HG03457 (cell line): Measurements from ENCODE around the gene SERPINA1.

Source experiments
- ATAC-seq: cut with Tn5 transposase; IDR thresholded peaks from one replicate; pipeline ENCODE4 v1.9.1; 2021; ENCODE audit warnings: moderate number of reproducible peaks; ENCODE audit not compliant: unreplicated experiment

The SERPINA1 gene

DNA sequence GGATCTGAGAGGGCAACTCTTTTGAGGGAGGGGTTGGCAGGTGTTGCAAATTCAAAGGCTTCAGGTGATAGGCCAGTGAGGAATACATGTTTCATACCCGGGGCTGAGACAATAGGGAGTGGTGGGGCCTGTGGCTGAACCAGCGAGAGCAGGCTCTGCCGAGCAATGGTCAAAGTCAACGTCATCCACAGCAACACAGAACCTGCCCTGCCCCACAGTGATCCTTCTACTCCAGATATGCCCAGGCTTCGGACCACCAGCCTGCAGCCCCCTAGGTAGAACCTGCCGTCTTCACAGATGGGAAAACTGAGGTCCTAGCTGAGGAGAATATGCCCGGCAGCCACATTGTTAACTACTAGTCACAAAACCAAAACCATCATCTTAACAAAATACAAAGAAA lies 4.1 kb downstream of the SERPINA1 start:
- no peak for ATAC-seq

DNA sequence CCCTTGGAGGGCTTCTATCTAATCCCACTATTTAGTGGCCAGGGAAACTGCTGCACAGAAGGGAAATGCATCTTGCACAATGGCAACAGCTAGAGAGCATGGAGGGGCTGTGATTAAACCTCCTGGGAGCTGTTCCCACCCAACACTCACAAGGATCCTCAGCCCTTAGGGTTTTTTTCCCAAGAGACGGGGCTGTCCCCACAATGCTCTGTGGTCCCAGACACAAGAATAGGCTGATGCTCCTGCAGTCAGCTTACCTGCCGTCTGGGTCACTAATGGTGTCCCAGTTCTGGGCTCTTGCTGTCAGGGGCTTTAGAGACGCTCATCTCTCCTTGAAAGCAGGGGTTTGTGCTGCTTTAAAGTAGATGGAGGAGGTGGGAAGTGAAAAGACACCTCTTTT lies 4.6 kb downstream of the SERPINA1 start:
- ATAC-seq: no peak

DNA sequence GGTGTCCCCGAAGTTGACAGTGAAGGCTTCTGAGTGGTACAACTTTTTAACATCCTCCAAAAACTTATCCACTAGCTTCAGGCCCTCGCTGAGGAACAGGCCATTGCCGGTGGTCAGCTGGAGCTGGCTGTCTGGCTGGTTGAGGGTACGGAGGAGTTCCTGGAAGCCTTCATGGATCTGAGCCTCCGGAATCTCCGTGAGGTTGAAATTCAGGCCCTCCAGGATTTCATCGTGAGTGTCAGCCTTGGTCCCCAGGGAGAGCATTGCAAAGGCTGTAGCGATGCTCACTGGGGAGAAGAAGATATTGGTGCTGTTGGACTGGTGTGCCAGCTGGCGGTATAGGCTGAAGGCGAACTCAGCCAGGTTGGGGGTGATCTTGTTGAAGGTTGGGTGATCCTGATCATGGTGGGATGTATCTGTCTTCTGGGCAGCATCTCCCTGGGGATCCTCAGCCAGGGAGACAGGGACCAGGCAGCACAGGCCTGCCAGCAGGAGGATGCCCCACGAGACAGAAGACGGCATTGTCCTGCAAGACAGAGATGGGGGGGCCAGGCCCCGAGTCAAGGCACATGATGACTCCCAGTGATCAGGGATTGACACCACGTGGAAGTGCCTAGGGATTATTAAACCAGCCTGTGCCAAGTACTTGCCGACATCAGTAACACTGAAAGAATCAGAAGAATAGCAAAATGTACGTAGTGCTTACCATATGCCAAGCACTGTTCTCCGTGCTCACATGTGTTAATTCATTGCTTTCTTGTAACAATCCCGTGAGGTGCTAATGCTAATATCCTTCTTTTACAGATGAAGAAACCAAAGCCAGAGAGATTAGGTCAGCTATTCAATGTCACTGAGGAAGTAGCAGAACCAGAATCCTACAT lies 5.4 kb downstream of the SERPINA1 start:
- ATAC-seq: no peak

DNA sequence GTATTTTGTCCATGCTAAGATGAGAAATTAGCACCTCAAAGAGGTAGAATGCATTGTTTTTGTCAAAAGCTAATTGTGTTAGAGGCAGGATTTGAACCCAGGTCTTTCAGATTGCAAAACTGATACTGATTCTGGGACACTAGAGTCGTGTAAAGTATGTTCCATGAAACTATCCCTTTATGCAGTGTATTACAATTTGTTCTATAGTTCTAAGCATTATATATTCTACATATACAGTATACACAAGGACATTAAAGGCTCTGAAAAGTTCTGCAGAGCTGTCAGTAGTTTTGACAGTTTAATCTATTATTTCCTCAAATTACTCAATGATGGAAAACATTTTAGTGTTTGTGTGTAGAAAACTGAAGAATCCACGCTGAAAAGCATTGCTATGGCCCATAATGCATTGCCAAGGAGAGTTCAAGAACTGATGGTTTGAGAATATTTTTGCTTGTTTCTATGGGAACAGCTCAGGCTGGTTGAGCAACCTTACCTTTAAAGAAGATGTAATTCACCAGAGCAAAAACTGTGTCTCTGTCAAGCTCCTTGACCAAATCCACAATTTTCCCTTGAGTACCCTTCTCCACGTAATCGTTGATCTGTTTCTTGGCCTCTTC lies 6.2 kb downstream of the SERPINA1 start:
- no peak for ATAC-seq

DNA sequence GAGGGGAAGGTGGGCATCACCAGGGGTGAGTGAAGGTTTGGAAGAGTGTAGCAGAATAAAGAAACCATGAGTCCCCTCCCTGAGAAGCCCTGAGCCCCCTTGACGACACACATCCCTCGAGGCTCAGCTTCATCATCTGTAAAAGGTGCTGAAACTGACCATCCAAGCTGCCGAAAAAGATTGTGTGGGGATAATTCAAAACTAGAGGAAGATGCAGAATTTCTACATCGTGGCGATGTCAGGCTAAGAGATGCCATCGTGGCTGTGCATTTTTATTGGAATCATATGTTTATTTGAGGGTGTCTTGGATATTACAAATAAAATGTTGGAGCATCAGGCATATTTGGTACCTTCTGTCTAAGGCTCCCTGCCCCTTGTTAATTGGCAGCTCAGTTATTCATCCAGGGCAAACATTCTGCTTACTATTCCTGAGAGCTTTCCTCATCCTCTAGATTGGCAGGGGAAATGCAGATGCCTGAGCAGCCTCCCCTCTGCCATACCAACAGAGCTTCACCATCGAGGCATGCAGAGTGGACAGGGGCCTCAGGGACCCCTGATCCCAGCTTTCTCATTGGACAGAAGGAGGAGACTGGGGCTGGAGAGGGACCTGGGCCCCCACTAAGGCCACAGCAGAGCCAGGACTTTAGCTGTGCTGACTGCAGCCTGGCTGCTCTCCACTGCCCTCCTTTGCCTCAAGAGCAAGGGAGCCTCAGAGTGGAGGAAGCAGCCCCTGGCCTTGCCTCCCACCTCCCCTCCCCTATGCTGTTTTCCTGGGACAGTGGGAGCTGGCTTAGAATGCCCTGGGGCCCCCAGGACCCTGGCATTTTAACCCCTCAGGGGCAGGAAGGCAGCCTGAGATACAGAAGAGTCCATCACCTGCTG lies 7.0 kb downstream of the SERPINA1 start:
- ATAC-seq: no peak

DNA sequence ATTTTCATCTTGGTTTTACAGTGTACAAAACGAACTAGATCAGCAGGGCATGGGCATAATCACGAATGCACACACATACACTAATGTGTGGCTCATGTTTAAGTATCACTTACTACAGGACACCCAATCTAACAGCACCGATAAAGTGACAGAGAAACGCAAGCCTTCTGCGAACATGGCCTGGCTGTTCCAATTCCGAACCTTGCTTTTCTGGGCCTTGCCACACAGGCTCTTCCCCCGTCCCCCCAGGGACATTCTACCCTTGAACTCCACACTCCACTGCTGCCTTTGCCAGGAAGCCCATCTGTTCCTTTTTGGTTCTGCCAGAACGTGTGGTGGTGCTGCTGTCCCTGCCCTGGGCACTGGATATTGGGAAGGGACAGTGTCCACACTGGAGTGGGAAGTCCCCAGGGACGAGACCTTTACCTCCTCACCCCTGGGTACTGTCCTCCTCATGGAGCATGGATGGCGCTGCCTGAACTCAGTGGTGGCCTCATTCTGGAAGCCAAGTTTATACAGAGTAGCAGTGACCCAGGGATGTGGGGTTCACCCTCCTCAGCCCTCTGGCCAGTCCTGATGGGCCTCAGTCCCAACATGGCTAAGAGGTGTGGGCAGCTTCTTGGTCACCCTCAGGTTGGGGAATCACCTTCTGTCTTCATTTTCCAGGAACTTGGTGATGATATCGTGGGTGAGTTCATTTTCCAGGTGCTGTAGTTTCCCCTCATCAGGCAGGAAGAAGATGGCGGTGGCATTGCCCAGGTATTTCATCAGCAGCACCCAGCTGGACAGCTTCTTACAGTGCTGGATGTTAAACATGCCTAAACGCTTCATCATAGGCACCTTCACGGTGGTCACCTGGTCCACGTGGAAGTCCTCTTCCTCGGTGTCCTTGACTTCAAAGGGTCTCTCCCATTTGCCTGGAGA lies 7.9 kb downstream of the SERPINA1 start:
- no peak for ATAC-seq

DNA sequence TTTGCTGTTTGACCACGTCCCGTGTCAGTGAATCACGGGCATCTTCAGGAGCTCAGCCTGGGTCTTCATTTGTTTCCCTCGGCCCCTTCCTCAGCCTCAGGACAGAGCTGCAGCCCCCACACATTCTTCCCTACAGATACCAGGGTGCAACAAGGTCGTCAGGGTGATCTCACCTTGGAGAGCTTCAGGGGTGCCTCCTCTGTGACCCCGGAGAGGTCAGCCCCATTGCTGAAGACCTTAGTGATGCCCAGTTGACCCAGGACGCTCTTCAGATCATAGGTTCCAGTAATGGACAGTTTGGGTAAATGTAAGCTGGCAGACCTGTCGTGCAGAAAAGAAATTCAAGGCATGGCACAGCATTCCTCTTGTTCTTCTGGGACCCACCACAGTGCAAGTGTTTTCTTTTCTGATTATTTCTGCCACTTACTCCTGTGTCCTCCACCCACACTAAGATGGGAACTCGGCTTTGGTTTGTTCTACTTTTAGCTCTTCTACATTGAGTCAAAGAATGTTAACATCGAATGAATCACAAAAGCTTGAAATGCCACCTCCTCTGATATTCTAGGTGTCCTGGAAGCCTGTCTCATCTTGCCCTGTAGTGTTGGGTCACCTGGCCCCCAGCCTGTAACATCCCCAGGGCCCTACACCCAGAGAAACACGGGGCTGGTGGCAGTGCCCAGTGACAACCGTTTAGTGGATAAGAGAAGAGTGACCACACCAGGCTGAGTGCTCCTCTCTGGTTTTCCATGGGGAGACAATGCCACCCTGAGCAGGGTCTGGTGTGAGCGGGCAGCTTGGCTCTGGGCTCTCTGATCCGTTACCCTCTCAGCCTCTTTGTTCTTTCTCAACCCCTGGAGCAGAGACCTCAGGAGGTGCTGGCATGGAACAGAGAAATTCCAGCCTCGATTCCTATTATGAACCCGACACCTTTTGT lies 8.8 kb downstream of the SERPINA1 start:
- ATAC-seq: no peak

DNA sequence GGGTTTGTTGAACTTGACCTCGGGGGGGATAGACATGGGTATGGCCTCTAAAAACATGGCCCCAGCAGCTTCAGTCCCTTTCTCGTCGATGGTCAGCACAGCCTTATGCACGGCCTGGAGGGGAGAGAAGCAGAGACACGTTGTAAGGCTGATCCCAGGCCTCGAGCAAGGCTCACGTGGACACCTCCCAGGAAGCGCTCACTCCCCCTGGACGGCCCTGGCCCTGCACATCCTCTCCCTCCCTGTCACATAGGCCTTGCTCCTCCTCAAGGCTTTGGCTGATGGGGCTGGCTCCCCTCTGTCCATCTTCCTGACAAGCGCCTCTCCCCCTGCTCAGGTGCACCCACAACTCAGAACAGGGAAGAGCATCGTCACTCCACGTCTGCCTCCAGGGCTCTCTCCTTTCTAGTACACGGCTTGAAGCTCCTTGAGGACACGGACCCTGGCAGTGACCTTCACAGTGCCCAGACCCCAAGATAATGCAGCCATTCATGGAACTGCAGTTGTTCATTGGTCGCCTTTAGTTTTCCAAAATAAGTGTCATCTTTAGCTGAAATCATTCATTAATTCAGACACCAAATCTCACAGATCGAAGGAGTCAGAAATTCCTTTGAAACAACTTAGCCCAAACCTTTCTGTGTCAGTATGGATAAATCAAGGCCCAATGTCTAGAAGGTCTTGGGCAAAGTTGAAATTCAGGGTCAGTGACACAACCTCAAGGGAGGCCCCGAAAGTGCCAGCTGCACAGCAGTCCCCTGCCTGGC lies 9.7 kb downstream of the SERPINA1 start:
- ATAC-seq: no peak

DNA sequence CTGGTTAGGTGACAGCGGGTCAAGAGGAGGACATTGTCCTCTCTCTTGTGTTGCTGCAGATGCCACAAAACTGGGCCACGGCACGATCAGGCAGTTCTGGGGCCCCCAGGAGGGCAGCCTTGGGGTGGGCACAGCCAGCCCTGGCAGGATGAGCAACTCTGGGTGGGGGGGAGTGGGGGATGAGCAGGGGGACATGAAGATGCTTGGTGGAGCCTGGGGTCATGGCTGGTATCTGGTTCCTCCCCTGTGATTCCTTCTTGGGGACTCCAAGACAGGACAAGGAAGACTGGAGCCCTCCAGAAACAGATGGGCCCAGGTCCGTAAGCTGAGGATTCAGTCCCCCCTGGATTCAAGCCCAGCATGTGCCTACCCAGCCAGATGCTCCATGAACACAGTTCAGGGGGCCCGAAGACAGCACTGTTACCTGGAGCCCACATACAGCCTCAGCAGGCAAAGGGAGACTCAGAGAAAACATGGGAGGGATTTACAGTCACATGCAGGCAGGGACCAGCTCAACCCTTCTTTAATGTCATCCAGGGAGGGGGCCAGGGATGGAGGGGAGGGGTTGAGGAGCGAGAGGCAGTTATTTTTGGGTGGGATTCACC lies 10.4 kb downstream of the SERPINA1 start:
- ATAC-seq: no peak

DNA sequence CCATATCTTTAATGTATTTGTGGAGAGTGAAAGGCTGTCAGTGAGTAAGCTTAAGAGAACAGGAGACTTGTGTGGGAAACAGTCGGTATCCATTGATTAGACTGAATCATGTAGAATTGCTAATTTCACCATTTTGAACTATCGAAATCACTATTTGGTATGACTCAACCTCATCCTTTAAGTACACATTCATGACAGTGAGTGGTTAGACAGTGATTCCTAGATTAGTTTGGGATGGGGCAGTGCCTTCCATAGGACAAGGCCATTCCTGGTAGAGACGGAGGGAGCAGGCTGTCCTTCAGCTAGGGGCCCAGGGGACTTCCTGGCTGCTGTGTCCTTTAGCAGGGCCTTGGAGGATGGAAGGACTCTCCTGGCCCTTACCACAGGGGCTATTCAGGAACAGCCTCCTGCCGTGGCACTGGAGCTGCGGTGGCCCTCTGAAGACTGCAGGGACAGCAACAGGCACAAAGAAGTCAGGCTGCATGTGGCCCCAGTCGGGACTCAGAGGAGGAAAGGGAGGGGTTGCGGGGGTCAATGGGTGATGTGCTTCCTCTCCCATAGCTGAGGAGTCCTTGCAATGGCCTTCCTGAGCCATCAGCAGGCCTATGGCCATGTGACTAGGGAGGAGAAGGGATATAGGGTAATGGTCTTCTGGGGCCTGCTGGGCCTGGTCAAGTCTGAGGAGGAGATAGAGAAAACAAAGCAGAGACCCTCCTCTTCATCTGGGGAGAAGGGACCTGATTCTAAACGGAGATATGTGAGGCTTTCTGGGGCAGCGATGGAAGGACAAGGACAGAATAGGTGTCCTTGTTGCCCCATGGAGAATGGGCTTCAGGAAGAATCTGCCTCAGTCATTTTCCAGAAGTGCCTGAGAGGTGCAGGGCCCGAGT lies 11.2 kb downstream of the SERPINA1 start:
- ATAC-seq: no peak

DNA sequence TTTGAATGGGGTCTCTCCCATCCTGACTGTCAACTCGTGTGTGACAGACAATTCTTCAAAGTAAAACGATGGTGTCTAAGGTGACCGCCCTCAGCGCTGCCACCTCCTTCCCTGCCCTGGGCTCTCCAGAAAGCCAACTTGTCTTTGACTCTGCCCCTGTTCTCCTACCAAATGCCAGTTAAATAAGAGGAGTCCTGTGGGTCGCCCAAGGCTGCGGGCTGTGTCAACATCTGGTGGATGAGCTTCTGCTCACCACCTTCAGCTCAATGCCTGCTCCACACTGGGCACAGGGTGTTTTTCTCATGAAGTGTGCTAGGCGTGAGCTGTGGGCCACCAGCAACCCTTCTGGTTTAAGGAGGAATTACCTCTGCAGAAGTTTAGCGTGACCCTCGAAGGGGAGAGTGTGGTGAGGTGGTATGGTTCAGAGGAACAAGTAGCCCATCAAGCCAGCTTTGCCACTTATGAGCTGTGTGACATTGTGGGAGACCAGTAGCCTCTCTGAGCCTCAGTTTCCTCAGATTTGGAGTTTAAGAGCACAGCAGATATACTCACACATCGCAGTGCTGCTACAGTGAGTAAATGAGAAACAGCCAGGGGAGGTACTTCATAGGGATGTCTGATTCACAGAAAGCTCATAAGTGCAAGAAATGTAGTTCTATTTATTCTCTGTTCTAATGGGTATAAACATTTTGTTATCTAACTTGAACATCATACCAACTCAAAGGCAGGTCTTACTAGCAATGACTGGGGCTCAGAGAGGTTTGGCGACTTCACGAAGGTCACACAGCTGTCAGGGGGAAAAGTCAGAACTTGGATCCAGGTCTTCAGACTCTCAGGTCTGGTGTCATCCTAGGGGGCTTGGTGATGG lies 12.1 kb downstream of the SERPINA1 start:
- ATAC-seq: no peak

DNA sequence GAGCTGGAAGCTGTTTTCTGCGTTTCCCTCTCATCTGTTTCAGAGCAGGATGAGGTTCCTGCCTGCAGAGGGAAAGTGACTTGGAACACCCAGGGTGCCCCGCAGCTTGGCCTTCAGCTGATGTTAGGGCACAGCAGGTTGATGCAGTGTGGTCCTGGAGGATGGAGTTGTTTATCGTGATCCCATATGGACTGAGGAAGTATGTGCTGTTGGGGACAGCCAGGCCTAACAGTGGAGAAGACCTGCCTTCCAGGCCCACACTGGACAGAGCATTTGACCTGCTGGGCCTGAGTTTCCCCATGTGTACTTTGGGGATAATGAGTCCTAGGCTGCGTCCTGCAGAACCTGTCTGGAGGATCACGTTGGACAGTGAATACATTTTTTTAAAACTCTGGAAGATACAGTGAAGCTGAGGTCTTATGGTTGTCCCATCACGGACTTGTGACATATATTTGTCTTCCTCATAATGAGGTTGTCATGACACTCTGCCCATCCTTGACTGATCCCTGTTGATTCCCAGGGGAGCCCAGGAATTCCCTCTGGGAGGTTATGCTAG lies 12.8 kb downstream of the SERPINA1 start:
- ATAC-seq: no peak

DNA sequence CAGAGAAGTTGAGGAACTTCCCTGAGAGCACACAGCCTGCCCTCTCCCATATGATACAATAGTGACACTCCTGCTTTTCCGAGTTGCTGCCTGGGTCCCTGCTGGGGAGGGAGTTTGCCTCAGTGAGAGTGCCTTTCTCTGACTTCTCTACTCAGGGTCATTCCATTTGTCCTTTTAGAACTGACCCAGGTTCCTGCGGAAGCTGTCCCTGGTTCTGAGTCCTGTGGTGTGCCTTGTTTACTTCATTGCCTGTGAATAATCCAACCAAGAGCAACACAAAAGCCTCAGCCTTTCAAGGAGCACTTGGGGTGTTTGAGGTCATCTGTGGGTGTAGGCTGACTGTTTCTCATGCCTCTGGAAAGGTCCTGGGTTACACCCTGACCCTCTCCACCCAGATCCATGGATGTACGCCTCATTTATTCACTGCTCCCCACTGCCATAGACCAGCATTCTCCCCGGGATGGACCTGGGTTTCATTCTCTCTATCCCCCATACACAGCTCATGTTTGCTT lies 13.6 kb downstream of the SERPINA1 start:
- ATAC-seq: no peak

DNA sequence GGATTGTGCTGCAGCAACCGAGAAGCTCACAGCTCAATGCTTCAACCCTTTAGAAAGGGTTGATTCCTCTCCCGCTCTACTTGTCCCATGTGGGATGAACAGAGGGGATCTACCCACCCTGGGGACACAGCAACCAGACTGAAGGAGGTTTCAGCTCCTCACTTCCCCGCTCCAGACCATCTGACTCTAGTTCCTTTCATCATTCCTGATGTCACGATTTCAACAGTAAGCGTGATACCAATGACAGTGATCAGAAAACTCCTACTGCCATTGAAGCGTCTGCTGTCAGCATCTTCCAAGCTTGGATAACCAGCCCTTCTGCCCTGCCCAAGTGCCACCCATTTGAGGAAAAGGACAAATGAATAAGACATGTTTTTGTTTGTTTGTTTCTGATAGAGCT lies 14.3 kb downstream of the SERPINA1 start:
- ATAC-seq: no peak

DNA sequence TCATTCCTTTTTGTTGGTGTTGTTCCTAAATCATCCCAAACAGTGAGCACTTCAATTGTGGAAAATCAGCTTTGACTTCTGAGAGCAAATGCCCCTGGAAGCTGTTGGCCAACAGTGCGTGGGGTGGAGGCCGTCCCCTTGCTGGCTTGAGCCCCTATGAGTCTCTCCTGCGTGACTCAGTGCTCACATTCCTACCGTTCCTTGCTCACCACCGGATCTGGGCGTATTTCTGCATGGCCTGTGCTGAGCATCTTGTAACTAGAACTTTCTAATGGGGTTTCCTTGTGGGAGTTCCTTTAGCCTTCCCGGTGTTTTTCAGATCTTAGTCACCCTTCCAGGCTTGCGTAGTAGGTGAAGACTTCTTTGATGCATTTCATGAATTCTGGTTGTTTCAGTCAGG lies 14.7 kb downstream of the SERPINA1 start:
- ATAC-seq: no peak
